HG03571 (cell line): ENCODE data around the gene DLG2.

Source experiments
- ATAC-seq: cut with Tn5 transposase; IDR thresholded peaks from one replicate; pipeline ENCODE4 v1.9.1; 2021; ENCODE audit not compliant: unreplicated experiment

Gene DLG2

DNA sequence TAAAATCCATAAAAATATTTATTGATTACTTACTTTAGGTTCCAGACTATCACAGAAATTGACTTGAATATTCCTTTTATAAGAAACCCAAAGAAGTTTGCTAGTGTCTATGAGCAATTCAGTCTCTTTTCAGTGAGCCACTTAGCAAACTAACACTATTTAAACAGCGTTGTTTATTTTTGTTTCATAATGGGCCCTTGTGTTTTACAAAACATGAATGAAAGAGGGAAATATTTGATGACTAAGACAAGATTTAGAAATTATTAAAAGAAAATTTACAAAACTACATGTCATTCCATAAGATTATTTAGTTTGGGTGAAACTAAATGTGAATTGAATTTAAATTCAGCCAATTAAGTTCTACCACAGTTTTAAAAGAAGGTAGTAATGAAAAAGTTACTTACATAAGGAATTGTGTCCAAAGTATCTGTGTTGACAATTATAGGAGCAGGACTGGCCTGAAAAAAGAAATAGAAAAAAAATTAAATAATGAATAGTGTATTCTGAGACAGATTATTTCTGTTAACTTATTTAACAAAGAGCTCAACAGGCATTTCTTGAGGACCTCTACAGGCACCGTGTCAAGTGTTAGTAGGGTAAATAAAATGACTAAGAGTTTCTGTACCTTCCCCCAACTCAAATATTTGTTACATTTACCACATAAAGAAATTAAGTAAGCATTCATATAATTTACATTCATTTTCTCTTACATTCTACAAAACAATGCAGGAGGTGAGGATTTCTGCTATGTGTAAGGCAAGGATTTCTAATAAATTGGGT lies 1376.1 kb downstream of the DLG2 start:
- no peak for ATAC-seq

DNA sequence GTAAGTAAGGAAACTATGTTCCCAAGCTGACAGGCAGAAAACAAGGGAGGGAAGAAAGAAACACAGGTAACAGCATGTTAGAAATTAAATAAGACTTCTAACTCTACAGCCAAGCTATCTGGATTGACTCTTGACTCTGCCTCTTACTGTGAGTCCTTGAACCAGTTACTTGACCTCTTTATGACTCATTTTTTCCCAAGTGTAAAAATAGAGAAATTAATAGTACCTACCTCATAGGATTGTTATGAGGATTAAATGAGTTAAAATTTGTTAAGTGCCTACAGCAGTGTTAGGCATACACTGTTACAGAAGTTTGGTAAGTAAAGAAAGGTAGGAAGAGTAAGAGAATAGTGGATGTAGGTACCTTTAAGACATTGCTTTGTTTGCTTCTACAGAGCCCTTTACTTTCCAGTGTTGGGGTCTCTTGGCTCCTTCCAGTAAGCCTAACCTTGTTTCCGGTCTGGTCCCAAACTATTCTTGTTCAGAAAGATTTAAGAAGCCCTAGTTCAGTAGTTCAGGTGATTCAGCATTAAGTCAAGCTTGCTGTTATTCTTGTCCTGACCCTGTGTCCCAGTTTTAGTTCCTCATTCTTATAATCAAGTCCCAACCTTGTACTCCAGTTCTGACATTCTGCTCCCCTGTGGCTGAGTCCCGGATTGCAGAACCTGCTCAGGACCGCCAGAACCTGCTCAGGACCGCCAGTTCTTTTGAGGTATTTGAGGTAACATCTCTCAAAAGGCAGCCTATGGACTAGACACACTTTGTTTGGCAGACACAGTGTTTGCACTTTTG lies 1377.6 kb downstream of the DLG2 start:
- ATAC-seq, result peak; percentile 48

DNA sequence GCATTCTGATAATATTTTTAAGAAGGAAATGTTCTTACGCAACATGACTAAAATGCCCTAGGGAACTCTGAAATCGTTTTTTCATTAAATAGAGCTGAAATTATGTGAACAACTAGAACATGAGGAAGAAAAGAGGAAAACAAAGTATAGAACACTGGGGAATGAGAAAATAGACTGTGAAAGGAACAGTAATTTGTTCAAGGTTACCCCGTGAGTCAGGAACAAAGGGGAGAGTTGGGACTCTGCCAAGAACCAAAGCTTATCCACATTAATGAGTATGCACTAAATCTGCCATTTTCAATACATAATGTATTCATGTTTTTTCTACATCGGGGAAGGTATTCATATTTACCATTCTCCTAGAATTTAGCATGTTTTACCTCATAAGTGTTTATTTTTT lies 1379.2 kb downstream of the DLG2 start:
- ATAC-seq, result no peak

DNA sequence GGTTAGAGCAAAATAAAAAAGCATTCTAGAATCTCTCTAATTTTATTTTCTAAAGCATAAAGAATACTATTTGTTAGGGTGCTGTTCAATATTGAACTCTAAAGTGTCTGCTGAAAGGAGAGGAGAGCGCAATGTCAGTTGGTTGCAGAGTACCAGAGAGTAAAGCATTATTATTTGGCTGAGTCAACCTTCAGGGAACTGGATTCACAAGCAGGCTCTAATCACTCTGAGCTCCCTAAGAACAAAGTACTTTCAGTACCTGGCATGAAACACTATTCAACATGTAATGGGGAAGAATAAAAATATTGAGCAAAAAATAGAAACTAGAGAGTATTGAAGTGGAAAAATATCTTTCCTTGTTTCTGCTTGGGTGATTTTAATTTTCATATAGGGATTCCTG lies 1380.0 kb downstream of the DLG2 start:
- ATAC-seq, result no peak

DNA sequence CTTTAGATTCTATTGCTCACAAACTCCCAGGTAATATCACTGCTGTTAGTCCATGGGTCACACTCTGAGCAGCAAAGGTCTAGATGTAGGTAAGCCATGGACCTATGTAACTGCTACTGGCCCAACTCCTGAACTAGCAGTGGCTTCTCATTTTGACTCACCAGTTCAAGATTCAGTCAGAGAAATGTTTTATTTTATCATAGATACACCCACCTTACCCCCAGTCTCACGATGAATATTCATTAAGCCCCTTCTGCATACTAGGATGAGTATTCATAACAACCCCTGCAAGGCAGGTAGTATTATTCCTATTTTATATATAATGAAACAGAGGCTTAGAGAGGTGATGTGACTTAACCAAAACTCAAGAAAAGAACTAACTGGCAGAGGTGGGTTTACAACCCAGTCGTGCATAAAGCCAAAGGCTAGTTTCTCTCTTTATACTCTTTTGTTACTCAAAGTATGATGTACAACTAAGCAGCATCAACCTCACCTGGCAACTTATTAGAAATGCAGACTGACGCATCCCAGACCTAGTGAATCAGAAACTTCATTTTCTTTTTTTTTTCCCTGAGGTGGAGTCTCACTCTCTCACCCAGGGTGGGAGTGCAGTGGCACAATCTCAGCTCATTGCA lies 1383.4 kb downstream of the DLG2 start:
- ATAC-seq, result peak; percentile 57

DNA sequence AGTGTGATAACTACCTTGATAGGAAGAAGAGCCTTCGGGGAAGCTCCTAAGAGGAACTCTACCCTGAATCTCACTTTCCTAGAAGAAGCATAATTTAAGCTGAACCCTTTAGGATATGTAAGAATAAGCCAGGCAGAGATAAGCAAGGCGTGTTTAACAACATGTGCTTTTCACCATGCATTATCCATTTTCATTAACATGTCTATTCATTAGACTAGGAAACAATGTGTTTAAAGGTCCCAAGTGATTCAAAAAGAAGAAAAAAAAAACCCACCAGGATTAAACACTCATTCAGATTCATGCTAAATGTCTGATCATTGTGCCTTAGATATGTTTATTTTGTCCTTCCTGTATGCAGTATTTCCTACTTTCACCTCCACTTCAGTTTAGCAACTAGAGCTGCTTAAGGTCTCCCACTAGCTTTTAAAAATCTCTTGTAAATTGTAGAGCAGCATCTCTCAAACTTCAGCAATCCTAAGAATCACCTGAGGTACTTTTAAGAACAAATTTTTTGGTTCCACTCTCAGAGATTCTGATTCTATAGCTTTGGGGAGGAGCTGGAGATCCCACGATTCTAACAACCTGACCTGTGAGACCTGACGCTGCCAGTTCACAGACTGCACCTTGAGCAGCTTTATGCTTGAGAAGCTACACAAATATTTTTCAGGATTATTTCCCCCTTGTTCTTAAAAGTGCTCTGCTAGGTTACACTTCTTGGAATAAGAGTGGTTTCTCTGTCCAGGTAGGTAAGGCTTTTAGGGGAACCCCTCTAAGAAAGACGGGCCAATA lies 1385.6 kb downstream of the DLG2 start:
- ATAC-seq, result no peak

DNA sequence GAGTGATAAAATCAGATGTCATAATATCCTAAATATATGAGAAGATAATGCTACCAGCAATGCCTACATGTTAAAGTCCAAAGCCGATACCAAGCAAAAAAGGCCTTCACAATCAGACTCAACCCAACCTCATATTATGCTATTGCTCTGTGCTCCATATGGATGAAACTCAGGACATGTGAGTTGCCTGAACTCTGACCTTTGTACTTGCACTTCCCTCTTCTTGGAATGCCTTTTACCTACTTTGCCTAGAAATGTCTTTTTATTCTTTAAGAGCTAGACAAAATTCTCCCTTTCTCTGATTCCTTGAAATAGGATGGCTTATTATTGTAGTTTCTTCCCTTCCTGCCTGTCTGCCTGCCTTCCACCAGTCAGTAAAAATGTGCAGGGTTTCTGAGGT lies 1386.3 kb downstream of the DLG2 start:
- no peak for ATAC-seq

DNA sequence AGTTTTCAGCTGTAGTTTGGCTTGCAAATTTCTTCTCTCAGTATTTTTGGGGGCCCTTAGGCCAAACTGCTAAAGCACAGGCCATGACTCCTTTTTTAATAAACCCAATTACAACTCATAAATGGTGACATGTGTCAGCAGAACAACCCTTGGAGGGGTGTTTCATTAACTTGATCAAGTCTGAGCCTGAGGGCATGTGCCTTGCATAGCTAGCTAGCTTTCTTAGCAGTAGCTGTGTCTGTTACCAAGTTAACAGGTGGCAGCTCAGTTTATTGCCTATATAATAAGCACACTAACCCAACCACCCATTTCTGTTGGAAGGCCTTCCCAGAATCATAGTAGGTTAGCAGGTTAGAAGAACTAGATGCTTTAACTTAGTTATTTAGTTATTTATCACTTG lies 1390.7 kb downstream of the DLG2 start:
- no peak for ATAC-seq

DNA sequence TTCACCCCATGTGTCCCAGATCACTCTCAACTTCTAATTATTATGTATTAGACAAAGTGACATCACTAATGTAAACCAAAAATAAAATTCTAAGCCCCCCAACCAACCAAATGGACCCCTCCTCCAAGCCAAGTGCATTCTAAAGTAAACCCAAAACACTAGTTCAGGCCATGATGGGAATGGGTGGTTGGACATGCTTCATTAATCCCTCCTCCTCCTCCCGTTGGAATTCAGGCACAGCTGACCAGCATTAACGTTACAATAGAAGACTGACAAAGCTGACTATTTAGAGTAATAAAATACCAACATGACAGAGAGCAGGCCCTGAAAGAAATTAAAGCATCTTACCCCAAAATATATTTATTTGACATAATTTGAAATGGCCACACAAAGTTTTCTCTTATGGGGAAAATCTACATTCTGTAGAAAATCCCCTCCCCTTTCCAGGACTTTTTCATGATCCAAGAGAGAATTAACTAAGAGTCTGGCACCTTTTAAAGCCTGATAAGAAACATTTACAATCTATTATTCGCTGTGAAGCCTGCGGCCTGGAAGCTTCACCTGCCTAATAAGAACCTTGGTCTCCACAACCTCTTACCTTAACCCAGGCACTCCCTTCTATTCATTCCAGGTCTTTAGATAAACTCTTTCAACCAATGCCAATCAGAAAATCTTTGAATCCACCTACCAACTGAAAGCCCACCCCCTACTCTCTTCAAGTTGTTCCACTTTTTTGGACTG lies 1392.5 kb downstream of the DLG2 start:
- ATAC-seq, result no peak

DNA sequence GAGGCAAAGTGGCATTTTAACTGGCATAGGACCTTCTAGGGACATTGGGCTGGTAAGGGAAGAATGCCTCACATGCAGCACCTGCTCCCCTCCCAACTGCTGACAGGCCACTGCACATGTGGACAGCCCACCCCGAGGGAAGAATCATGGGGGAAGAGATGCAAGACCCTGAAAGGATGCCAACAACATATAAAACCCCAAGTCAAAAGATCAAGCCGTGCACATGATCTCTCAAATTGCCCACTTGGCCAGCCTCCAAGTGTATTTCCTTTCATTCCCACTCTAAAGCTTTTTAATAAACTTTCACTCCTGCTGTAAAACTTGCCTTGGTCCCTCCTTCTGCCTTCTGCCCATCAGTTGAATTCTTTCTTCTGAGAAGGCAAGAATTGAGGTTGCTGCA lies 1393.1 kb downstream of the DLG2 start:
- ATAC-seq, result no peak

DNA sequence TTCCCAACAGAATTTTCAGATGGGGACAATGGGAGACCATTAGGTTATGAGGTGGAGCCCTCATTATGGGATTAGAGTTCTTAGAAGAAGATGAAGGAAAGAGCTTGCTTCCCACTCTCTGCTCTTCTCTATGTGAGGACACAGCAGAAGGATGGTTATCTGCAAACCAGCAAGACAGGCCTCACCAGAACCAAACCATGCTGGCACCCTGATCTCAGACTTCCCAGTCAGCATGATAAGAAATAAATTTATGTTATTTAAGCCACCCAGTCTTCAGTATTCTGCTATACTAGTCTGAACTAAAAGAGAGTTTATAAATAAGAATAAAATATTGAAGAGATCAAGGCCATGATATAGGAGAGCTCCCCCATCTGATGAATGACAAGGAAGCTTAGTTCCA lies 1394.6 kb downstream of the DLG2 start:
- no peak for ATAC-seq

DNA sequence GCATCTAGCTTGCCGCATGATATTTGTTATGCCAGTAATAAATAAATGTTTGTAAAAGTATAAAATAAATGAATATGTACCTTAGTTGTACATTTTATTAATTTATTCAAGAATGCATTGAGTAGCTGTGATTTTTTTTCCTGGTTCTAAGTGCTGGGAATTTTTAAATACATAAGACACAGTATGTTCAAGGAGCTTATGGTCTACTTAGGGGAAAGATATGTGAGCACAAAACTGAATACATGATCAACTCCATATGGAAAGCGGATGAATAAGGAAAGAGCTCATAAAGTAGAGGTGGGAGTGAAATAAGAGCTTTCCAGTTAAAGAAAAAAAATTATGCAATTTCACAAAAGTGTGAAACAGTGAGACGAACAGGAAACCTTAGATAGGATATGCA lies 1396.7 kb downstream of the DLG2 start:
- ATAC-seq, result no peak

DNA sequence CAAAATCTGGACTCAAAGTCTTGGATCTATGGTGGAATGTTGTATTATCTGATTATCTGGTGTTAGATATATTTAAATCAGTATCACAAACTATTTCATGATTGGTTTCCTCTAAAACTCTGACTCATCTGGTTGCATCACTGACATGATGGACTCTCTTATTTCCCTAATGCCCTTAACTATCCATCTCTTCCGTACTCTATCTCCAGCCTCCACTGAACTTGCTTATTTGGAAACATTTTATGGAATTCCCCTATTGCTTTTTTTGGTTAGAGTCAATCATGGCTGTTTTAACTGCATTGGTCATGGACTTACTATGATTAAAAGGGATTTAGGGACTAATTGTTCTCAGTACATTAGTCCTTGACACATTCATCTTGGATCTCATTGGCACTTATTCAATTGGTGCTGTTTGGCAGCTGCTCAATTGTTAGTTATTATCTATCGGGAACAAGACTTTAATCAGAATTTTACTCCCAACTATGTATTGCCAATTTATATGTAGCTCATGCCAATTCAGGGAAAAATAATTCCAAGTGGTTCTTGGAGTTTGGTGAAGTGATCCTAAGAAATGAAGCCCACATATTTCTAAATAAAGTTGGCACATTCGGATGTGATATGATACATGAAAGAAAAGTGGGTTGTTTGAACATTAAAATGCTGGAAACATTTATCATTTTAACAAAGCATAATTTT lies 1399.0 kb downstream of the DLG2 start:
- no peak for ATAC-seq

DNA sequence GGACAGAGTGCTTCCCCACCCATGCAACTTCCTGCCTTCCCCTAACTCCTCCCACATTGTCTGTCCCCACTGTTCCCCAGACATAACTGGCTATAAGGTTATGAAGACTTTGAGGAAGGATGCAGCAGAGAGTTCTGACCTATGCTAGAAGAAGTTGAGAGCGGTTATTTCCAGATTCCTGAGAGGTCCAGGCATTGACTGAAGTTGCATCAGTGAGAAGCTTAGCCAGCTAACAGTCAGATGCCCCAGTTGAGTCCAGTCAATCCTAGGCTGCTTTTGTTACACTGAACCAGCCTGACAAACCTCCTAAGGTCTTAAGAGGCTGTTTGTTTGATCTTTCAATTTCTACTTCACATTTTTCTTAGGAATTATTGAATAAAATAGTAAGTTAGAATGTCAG lies 1403.1 kb downstream of the DLG2 start:
- no peak for ATAC-seq

DNA sequence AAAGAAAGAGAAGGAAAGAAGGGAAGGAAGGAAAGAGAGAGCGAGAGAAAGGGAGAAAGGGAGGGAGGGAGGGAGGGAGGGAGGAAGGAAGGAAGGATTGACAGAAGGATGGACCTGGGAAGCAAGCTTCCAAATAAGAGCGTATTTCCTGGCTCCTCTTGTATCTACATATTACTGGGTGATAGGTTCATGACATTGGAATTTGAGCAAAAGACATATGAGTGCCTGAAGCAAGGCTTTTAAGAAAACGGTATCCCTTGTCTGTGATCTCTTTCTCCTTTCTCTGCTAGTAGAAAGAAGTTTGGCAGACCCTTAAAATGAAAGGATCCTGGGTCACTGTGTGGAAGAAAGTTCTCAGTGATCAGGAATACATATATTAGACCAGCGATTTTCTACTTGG lies 1408.8 kb downstream of the DLG2 start:
- no peak for ATAC-seq

DNA sequence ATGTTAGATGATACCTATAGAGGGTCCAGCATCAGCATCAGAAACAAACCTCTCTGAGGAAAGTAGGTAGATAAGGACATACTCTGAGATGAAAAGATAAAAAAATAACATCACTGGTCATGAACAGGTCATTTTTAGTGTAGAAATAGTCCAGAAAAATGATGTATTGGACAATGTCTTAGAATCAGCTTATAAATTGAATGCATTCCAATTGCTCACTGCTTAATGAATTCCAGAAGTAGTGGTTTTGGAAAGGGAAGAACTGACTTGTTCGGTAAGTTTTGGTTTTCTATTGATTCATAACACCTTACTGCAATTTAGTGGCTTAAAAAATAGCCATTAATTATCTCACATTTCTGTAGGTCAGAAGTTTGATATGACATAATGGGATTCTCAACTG lies 1411.5 kb downstream of the DLG2 start:
- no peak for ATAC-seq

DNA sequence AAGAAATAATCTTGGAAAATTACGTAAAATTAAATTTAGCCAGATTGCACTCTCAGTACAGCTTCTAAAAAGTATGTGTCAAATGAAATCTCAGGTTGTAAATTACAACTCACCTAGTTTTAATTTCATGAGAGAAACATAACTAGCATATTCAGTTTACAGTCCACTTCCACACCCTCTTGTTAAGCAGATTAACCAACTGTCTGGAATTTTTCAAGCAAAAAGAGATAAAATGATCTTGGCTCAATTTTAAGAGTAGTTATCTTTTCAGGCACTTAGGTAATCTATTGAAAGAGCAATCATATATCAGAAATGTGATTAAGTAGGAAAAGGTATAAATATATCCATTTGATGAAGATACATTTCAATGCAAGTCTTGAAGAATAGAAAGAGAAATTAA lies 1412.6 kb downstream of the DLG2 start:
- no peak for ATAC-seq

DNA sequence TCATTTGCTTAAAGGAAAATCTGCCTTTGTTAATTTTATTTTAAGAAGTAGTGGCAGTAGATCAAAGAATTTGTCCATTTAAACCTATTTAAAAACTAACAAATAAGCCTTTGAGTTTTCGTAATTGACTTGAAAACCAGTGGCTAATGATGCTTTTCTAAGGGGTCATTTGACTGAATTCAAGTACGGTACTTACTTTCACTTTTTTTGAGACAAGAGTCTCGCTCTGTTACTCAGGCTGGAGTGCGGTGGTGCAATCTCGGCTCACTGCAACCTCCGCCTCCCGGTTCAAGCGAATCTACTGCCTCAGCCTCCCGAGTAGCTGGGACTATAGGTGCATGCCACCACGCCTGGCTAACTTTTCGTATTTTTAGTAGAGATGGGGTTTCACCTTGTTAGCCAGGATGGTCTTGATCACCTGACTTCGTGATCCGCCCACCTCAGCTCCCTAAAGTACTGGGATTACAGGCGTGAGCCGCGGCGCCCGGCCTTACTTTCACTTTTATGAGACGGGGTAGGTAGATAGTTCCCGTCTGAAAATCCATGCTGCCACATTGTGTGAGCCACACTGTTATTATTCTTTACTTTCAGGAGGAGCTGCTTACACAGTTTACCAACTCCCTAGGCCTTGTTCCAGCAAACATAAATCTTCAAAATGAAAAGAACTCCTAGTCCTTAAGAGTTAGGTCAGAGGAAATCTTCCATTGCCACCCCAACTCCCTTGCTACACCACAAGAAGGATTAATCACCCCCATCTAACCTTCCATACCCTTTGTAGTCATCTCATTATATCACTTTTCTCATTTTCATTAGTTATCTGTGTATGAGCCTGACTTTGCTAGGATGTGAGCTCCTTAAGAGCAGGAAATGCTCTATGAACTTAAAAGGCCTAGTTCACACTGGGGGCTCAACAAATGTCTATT lies 1414.4 kb downstream of the DLG2 start:
- no peak for ATAC-seq

DNA sequence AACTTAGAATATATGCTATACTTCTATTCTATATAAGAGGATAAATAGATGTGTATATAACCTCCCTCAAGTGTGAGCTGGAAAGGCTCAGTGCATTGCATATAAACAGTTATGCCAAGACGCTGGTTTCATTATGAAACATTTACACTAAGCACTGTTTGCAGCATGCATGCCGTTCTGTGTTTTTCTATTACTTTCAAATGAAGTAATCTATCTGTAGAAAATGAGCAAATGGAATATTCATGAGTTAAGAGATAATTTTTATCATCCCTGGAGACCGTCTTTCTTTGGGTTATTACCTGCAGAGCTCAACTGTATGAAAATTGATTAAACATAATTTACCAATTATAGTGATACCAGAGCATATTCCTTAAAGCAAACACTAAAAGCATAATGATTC lies 1415.2 kb downstream of the DLG2 start:
- ATAC-seq, result no peak
